Measurements from ENCODE around the gene NPHP4.

DNA sequence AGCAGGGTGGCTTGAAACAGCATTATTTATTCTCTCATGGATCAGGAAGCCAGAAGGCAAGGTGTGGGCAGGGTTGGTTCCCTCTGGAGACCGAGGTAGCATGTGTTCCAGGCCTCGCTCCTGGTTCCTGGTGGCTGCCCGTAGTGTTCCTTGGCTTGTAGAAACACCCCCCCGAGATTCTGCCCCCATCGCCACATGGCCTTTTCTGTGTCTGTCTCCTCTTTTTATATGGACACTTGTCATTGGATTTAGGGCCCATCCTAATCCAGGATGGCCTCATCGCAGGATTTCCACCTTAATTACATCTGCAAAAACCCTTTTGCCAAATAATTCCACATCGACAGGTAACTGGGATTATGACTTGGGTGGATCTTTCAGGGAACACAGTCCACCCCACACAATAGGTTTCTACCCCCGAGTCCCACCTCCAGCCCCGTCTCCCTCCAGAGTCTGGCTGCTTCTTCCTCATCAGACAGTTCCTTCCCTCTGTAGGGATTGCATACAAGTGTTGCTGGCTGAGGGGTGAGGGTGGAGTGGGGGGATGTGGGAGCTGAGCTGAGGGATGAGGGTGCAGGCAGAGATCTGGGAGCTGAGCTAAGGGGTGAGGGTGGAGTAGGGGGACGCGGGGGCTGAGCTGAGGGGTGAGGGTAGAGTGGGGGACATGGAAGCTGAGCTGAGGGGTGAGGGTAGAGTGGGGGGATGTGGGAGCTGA, 12.3 kb upstream of the NPHP4 start:
- TF ChIP-seq, protein P1, sequence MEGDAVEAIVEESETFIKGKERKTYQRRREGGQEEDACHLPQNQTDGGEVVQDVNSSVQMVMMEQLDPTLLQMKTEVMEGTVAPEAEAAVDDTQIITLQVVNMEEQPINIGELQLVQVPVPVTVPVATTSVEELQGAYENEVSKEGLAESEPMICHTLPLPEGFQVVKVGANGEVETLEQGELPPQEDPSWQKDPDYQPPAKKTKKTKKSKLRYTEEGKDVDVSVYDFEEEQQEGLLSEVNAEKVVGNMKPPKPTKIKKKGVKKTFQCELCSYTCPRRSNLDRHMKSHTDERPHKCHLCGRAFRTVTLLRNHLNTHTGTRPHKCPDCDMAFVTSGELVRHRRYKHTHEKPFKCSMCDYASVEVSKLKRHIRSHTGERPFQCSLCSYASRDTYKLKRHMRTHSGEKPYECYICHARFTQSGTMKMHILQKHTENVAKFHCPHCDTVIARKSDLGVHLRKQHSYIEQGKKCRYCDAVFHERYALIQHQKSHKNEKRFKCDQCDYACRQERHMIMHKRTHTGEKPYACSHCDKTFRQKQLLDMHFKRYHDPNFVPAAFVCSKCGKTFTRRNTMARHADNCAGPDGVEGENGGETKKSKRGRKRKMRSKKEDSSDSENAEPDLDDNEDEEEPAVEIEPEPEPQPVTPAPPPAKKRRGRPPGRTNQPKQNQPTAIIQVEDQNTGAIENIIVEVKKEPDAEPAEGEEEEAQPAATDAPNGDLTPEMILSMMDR (IDR thresholded peaks at IDR 0.05 in 2 of 3, conservative IDR thresholded peaks at IDR 0.05 in 1 of 3; ENCODE audit: control insufficient read depth in 2 of 3, extremely low read depth in 1 of 3, insufficient read depth in 1 of 3, low read depth in 3 of 3, low read length in 3 of 3): no peak
- TF ChIP-seq, protein P2, sequence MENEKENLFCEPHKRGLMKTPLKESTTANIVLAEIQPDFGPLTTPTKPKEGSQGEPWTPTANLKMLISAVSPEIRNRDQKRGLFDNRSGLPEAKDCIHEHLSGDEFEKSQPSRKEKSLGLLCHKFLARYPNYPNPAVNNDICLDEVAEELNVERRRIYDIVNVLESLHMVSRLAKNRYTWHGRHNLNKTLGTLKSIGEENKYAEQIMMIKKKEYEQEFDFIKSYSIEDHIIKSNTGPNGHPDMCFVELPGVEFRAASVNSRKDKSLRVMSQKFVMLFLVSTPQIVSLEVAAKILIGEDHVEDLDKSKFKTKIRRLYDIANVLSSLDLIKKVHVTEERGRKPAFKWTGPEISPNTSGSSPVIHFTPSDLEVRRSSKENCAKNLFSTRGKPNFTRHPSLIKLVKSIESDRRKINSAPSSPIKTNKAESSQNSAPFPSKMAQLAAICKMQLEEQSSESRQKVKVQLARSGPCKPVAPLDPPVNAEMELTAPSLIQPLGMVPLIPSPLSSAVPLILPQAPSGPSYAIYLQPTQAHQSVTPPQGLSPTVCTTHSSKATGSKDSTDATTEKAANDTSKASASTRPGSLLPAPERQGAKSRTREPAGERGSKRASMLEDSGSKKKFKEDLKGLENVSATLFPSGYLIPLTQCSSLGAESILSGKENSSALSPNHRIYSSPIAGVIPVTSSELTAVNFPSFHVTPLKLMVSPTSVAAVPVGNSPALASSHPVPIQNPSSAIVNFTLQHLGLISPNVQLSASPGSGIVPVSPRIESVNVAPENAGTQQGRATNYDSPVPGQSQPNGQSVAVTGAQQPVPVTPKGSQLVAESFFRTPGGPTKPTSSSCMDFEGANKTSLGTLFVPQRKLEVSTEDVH (IDR thresholded peaks at IDR 0.05; ENCODE audit: low read depth, partially characterized antibody): no peak
- TF ChIP-seq, protein P3, sequence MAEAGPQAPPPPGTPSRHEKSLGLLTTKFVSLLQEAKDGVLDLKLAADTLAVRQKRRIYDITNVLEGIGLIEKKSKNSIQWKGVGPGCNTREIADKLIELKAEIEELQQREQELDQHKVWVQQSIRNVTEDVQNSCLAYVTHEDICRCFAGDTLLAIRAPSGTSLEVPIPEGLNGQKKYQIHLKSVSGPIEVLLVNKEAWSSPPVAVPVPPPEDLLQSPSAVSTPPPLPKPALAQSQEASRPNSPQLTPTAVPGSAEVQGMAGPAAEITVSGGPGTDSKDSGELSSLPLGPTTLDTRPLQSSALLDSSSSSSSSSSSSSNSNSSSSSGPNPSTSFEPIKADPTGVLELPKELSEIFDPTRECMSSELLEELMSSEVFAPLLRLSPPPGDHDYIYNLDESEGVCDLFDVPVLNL (IDR thresholded peaks at IDR 0.05; ENCODE audit: low read depth, low read length): no peak
- no peak for TF ChIP-seq HDAC6 (IDR thresholded peaks at IDR 0.05; ENCODE audit: unreplicated experiment)
- TF ChIP-seq, protein P4, sequence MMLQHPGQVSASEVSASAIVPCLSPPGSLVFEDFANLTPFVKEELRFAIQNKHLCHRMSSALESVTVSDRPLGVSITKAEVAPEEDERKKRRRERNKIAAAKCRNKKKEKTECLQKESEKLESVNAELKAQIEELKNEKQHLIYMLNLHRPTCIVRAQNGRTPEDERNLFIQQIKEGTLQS (IDR thresholded peaks at IDR 0.05; ENCODE audit: borderline replicate concordance, extremely low read depth, low read depth, low read length): no peak
- TF ChIP-seq, protein P5, sequence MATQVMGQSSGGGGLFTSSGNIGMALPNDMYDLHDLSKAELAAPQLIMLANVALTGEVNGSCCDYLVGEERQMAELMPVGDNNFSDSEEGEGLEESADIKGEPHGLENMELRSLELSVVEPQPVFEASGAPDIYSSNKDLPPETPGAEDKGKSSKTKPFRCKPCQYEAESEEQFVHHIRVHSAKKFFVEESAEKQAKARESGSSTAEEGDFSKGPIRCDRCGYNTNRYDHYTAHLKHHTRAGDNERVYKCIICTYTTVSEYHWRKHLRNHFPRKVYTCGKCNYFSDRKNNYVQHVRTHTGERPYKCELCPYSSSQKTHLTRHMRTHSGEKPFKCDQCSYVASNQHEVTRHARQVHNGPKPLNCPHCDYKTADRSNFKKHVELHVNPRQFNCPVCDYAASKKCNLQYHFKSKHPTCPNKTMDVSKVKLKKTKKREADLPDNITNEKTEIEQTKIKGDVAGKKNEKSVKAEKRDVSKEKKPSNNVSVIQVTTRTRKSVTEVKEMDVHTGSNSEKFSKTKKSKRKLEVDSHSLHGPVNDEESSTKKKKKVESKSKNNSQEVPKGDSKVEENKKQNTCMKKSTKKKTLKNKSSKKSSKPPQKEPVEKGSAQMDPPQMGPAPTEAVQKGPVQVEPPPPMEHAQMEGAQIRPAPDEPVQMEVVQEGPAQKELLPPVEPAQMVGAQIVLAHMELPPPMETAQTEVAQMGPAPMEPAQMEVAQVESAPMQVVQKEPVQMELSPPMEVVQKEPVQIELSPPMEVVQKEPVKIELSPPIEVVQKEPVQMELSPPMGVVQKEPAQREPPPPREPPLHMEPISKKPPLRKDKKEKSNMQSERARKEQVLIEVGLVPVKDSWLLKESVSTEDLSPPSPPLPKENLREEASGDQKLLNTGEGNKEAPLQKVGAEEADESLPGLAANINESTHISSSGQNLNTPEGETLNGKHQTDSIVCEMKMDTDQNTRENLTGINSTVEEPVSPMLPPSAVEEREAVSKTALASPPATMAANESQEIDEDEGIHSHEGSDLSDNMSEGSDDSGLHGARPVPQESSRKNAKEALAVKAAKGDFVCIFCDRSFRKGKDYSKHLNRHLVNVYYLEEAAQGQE (IDR thresholded peaks at IDR 0.05; ENCODE audit: low read depth, low read length): no peak
- TF ChIP-seq SMC3 (IDR thresholded peaks at IDR 0.05; ENCODE audit: borderline replicate concordance, low read length): no peak

Data from GM12878 (cell line).